Smooth muscle cell (in vitro differentiated cells): Measurements from ENCODE around the gene TTYH1. TPM values are rescaled to one million over a fixed set of nuclear protein-coding genes. Genes with fewer than 3 reads are reported as not detected.

Experiments
- DNase-seq: peaks from one replicate; lab custom pipeline; 2025; ENCODE audit not compliant: unreplicated experiment; lab: John Stamatoyannopoulos, UW
- H2AFZ ChIP-seq: fragments of 200-600 bp; sonication (generic); 2 replicates; pipeline ENCODE4 v1.6.0; 2016; ENCODE audit warnings: antibody characterized with exemption, low read depth, mild to moderate bottlenecking
- H3F3A ChIP-seq: fragments of 200-600 bp; sonication (generic); 2 replicates; pipeline ENCODE4 v1.6.0; 2017; ENCODE audit warnings: antibody characterized with exemption, low read depth
- H3K27ac ChIP-seq: fragments of 200-600 bp; sonication (generic); 2 replicates; pipeline ENCODE4 v1.5.1; 2016; ENCODE audit warnings: low read depth, mild to moderate bottlenecking
- H3K27me3 ChIP-seq: fragments of 200-600 bp; sonication (generic); 2 replicates; pipeline ENCODE4 v1.6.1; 2016; ENCODE audit warnings: low read depth, mild to moderate bottlenecking
- H3K36me3 ChIP-seq: fragments of 200-600 bp; sonication (generic); 2 replicates; pipeline ENCODE4 v1.5.1; 2016; ENCODE audit warnings: low read depth
- H3K4me1 ChIP-seq: fragments of 200-600 bp; sonication (generic); 2 replicates; pipeline ENCODE4 v1.5.1; 2016; ENCODE audit warnings: low read depth
- H3K4me2 ChIP-seq: fragments of 200-600 bp; sonication (generic); 2 replicates; pipeline ENCODE4 v1.6.0; 2016; ENCODE audit warnings: mild to moderate bottlenecking
- H3K4me3 ChIP-seq: fragments of 200-600 bp; sonication (generic); 2 replicates; pipeline ENCODE4 v1.5.1; 2016; ENCODE audit warnings: mild to moderate bottlenecking
- H3K79me2 ChIP-seq: fragments of 200-600 bp; sonication (generic); 2 replicates; pipeline ENCODE4 v1.6.0; 2016; ENCODE audit warnings: low read depth, mild to moderate bottlenecking
- H3K9ac ChIP-seq: fragments of 200-600 bp; sonication (generic); 2 replicates; pipeline ENCODE4 v1.6.0; 2016; ENCODE audit warnings: low read depth
- H3K9me3 ChIP-seq: fragments of 200-600 bp; sonication (generic); replicated peaks from 2 replicates; pipeline ENCODE4 v1.5.1; 2016; ENCODE audit warnings: low read depth
- H4K20me1 ChIP-seq: fragments of 200-600 bp; sonication (generic); 2 replicates; pipeline ENCODE4 v1.6.0; 2016; ENCODE audit warnings: low read depth
- CTCF ChIP-seq: fragments of 200-600 bp; sonication (generic); IDR thresholded peaks from 2 replicates; pipeline ENCODE4 v1.5.1; 2017; ENCODE audit warnings: borderline replicate concordance, mild to moderate bottlenecking, antibody characterized with exemption; ENCODE audit not compliant: insufficient read depth, poor library complexity, severe bottlenecking
- WGBS: methylation state at CpG from one replicate; pipeline ENCODE4 v1.1.7; 2016; ENCODE audit warnings: low lambda C conversion rate; 5-methylcytosine and 5-hydroxymethylcytosine counted together
- polyA plus RNA-seq: library from polyadenylated mRNA; unstranded; fragments of >200 nt; fragmentation: Nextera tagmentation; extraction: Ambion mirVana; gene quantifications from 2 replicates; pipeline ENCODE4 v1.2.1, GENCODE V29; 2016
- total RNA-seq: library from RNA; depleted of rRNA; stranded (reverse); fragments of >200 nt; gene quantifications from 2 replicates; pipeline ENCODE4 v1.2.3, GENCODE V29; 2014

The TTYH1 gene
- total and polyA plus RNA-seq, 2 experiments from 2014 or later: 0.40 to 0.65 TPM

DNA sequence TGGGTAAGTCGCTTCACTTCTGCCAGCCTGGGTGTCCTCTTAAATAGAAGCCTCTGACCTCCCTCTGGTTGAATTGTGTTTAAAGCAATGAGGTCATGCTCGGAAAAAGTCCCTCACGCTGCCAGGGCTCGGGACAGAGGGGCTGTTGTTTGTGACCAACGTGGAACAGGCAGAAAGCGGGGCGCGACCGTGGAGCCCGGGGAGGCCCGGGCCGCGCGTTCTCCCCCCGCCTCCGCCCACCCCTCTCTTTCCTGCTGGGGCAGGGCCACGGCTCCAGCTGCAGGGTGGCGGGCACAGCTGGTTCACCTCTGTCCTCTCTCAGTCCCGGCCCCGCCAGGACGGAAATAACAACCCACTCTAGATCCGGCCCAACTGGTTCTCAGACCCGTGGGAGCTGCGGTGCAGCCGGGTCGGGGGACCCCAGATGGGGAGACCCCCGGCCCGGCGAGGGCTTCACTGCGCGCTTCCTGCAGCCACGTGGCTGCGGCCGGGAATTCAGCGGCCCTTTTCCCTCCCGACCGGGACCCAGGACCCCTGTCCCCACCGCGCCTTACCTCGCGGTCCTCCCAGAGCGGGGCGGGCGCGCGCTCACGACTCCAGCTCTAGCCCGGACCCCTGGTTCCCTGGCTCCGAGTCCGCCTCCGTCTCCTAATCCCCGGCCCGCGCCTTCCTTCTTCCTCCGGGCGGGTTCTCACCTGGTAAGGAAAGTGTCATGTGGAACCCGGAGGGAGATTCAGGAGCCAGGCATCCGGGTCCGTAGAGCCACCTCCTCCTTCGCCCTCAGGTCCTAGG, 55.9 kb downstream of the TTYH1 start:
- H3K27me3 ChIP-seq: no peaks in the 10 kb centered on the region
- peaks cover 19% of the 10 kb centered on the region for H3F3A ChIP-seq
- peak overlapping the region; percentile 87 for H3K9ac ChIP-seq
- H3K27ac ChIP-seq: peak overlapping the region; percentile 61
- H3K9me3 ChIP-seq: no peaks in the 10 kb centered on the region
- no peaks in the 10 kb centered on the region for H3K36me3 ChIP-seq
- H2AFZ ChIP-seq: no peak overlapping the region
- TF ChIP-seq CTCF: no peak
- H4K20me1 ChIP-seq: peaks cover 18% of the 10 kb centered on the region
- DNase-seq: no peak
- H3K4me3 ChIP-seq: peak overlapping the region; percentile 65
- H3K79me2 ChIP-seq: peaks cover 21% of the 10 kb centered on the region
- 12% methylated on average over 59 of the region's 60 CpGs for WGBS
- H3K4me2 ChIP-seq: peak overlapping the region; percentile 93
- H3K4me1 ChIP-seq: peaks cover 11% of the 10 kb centered on the region

GRCh38 chr19:54473071-54473891, 58.0 kb downstream of the TTYH1 start, which contains the start of gene CDC42EP5:
Gene CDC42EP5, minus strand, starts transcription at chr19:54473296. Its CDS starts 7,749 bp downstream, at chr19:54465547.
- Histone ChIP-seq H4K20me1 (peaks cover 18% of the 10 kb centered on the region), H3K79me2 (peaks cover 21% of the 10 kb centered on the region), H3K36me3 (no peaks in the 10 kb centered on the region), H3K4me2 (peak within 1 kb of the TSS; percentile 80), H3F3A (peaks cover 19% of the 10 kb centered on the region), H3K27me3 (no peaks in the 10 kb centered on the region), H3K27ac (peak within 1 kb of the TSS; percentile 85), H3K4me3 (peak within 1 kb of the TSS; percentile 52), H3K4me1 (peaks cover 11% of the 10 kb centered on the region), H2AFZ (peak within 1 kb of the TSS; percentile 68), H3K9me3 (no peaks in the 10 kb centered on the region), H3K9ac (peak within 1 kb of the TSS; percentile 57)
- no peak for TF ChIP-seq CTCF
- peak; percentile 71 for DNase-seq
- WGBS: 12% methylated on average over 11 of the region's 14 CpGs

- Histone ChIP-seq H3K4me1 (peaks cover 11% of the 10 kb centered on the region), H3K27ac (peak overlapping the region; percentile 85), H2AFZ (peak overlapping the region; percentile 68), H3K79me2 (peaks cover 21% of the 10 kb centered on the region), H4K20me1 (peaks cover 18% of the 10 kb centered on the region), H3K4me3 (peak overlapping the region; percentile 52), H3F3A (peaks cover 19% of the 10 kb centered on the region), H3K9me3 (no peaks in the 10 kb centered on the region), H3K4me2 (peak overlapping the region; percentile 80), H3K36me3 (no peaks in the 10 kb centered on the region), H3K9ac (peak overlapping the region; percentile 43), H3K27me3 (no peaks in the 10 kb centered on the region)
- no peak for DNase-seq
- WGBS: 48% methylated on average over 6 of the region's 6 CpGs
- no peak for TF ChIP-seq CTCF
Observed at GRCh38 chr19:54473892-54474372, 58.7 kb downstream of the TTYH1 start.
